ENCODE measurements around the gene SP110. TPM values are rescaled to one million over a fixed set of nuclear protein-coding genes. Genes with fewer than 3 reads are reported as not detected.
"Not testable (repeated sequence)": the region's sequence is repeated elsewhere in the genome, so short reads cannot be mapped to it uniquely, and the experiment has no call there.

Gene SP110
- total RNA-seq, 4 donors from 2014 or later, result 22.0 to 26.7 (median 23.8) TPM

GRCh38 chr2:230230087-230230486, 10.3 kb upstream of the SP110 start:
- H3K27ac ChIP-seq, result no peak overlapping the region
- TF ChIP-seq EP300 (IDR thresholded peaks at IDR 0.05), result no peak
- TF ChIP-seq CTCF (IDR thresholded peaks at IDR 0.05), result no peak
- TF ChIP-seq POLR2A (IDR thresholded peaks at IDR 0.05), result no peak
- no peak overlapping the region for H3K4me3 ChIP-seq
- H3K36me3 ChIP-seq, result no peaks in the 10 kb centered on the region
- no peak for DNase-seq (ENCODE audit: low spot score in 2 of 2)
- peaks cover 0 to 17% (median 0%) of the 10 kb centered on the region in 4 donors for H3K9me3 ChIP-seq
- H3K27me3 ChIP-seq, result no peaks in the 10 kb centered on the region
- no peaks in the 10 kb centered on the region for H3K4me1 ChIP-seq
- 89 to 91% methylated on average over 3 of the region's 3 CpGs for WGBS, 2 donors

GRCh38 chr2:230227216-230227615, 7.4 kb upstream of the SP110 start:
- peak overlapping the region in 1 of 4 donors; percentile 29 for H3K27ac ChIP-seq
- H3K4me1 ChIP-seq, result no peaks in the 10 kb centered on the region
- peak overlapping the region in 1 of 4 donors; percentile 14 for H3K4me3 ChIP-seq
- no peak for TF ChIP-seq EP300 (IDR thresholded peaks at IDR 0.05)
- TF ChIP-seq CTCF (IDR thresholded peaks at IDR 0.05), result no peak
- no peak for TF ChIP-seq POLR2A (IDR thresholded peaks at IDR 0.05)
- no peak for DNase-seq (ENCODE audit: low spot score in 2 of 2)
- 85 to 87% methylated on average over 3 of the region's 3 CpGs for WGBS, 2 donors
- no peaks in the 10 kb centered on the region for H3K27me3 ChIP-seq
- H3K36me3 ChIP-seq, result no peaks in the 10 kb centered on the region
- H3K9me3 ChIP-seq, result peaks cover 0 to 17% (median 0%) of the 10 kb centered on the region in 4 donors

- Histone ChIP-seq H3K4me3 (peak overlapping the region in 1 of 4 donors; percentile 36), H3K27ac (peak overlapping the region in 1 of 4 donors; percentile 78), H3K36me3 (no peaks in the 10 kb centered on the region), H3K9me3 (peaks cover 0 to 10% (median 0%) of the 10 kb centered on the region in 4 donors), H3K4me1 (no peaks in the 10 kb centered on the region), H3K27me3 (no peaks in the 10 kb centered on the region)
- TF ChIP-seq EP300 (IDR thresholded peaks at IDR 0.05) (no peak), POLR2A (IDR thresholded peaks at IDR 0.05) (no peak)
- WGBS, 2 donors, result 83 to 87% methylated on average over 4 of the region's 4 CpGs
- no peak for DNase-seq (ENCODE audit: low spot score in 2 of 2)
These were observed 6.3 kb upstream of the SP110 start for GRCh38 chr2:230226051-230226551.

- Histone ChIP-seq H3K9me3 (peaks cover 0 to 9% (median 0%) of the 10 kb centered on the region in 4 donors), H3K27me3 (no peaks in the 10 kb centered on the region), H3K4me1 (peaks cover 0 to 4% (median 4%) of the 10 kb centered on the region in 4 donors), H3K27ac (peak within 1 kb of the TSS in 1 of 4 donors; percentile 78), H3K36me3 (no peaks in the 10 kb centered on the region), H3K4me3 (peak within 1 kb of the TSS in 1 of 4 donors; percentile 36)
- WGBS, 2 donors, result 80 to 81% methylated on average over 8 of the region's 8 CpGs
- TF ChIP-seq CTCF (IDR thresholded peaks at IDR 0.05) (no peak), EP300 (IDR thresholded peaks at IDR 0.05) (no peak), POLR2A (IDR thresholded peaks at IDR 0.05) (peak in 1 of 2 donors; percentile 13)
- peak in 1 of 2 donors; percentile 36 for DNase-seq (ENCODE audit: low spot score in 2 of 2)
These were observed 5.7 kb upstream of the SP110 start, which contains the start of gene SP140 for GRCh38 chr2:230225486-230225885. TSS of gene SP140 (plus strand) at chr2:230225736. CDS start at chr2:230225845, 109 bp downstream.

- Histone ChIP-seq H3K27ac (peak overlapping the region in 1 of 4 donors; percentile 78), H3K9me3 (no peaks in the 10 kb centered on the region), H3K27me3 (no peaks in the 10 kb centered on the region), H3K4me1 (peaks cover 0 to 7% (median 7%) of the 10 kb centered on the region in 4 donors), H3K4me3 (no peak overlapping the region), H3K36me3 (no peaks in the 10 kb centered on the region)
- no peak for DNase-seq (ENCODE audit: low spot score in 2 of 2)
- TF ChIP-seq EP300 (IDR thresholded peaks at IDR 0.05) (no peak), POLR2A (IDR thresholded peaks at IDR 0.05) (no peak), CTCF (IDR thresholded peaks at IDR 0.05) (no peak)
These were observed 4.7 kb upstream of the SP110 start for GRCh38 chr2:230224458-230224857.

GRCh38 chr2:230222829-230223228, 3.0 kb upstream of the SP110 start:
- DNase-seq (ENCODE audit: low spot score in 2 of 2); H3K9me3 ChIP-seq; H3K27ac ChIP-seq; H3K36me3 ChIP-seq; H3K4me3 ChIP-seq; H3K27me3 ChIP-seq: not testable (repeated sequence)
- peaks cover 0 to 20% (median 18%) of the 10 kb centered on the region in 4 donors for H3K4me1 ChIP-seq
- WGBS, 2 donors, result 91 to 96% methylated on average over 4 of the region's 4 CpGs
